H1 (cell line): ENCODE data around the gene LHX2. TPM values are rescaled to one million over a fixed set of nuclear protein-coding genes. Genes with fewer than 3 reads are reported as not detected.

Experiments used
- CTCF ChIA-PET: fragments of 300-600 bp; sonication (Branson Sonifier 250); formaldehyde crosslinking; loops from one replicate; lab custom pipeline; 2021; ENCODE audit not compliant: partially characterized antibody; lab: Charles Lee
- POLR2A ChIA-PET: fragments of 300-600 bp; sonication (Branson Sonifier 250); formaldehyde crosslinking; loops from one replicate; lab custom pipeline; 2021; ENCODE audit warnings: inconsistent platforms; ENCODE audit not compliant: partially characterized antibody; lab: Charles Lee
- DNase-seq, 2 experiments: peaks; one replicate each; pipeline versions ENCODE4 v3.0.0 to v3.0.0-alpha.2; 2010 to 2022; ENCODE audit warnings: low spot score in 2 of 2, low read depth in 1 of 2, mixed read lengths in 1 of 2
- FAIRE-seq: peaks from 2 replicates; lab custom pipeline; 2011; peaks lifted over from hg19 to GRCh38; lab: Jason Lieb, UNC
- H2AFZ ChIP-seq: 2 replicates; pipeline ENCODE4 v1.8.1; 2012; ENCODE audit warnings: low read length, inconsistent platforms
- H2AK5ac ChIP-seq: 2 replicates; pipeline ENCODE4 v1.6.1; 2013; ENCODE audit warnings: low read depth, low read length
- H2BK120ac ChIP-seq: replicated peaks from 2 replicates; pipeline ENCODE3; 2013; ENCODE audit warnings: low read depth, low read length, inconsistent platforms
- H2BK12ac ChIP-seq: 2 replicates; pipeline ENCODE4 v1.6.1; 2013; ENCODE audit warnings: low read depth, low read length
- H2BK15ac ChIP-seq: 2 replicates; pipeline ENCODE4 v1.6.1; 2013; ENCODE audit warnings: low read length
- H2BK20ac ChIP-seq: 2 replicates; pipeline ENCODE4 v1.6.1; 2013; ENCODE audit warnings: low read length
- H2BK5ac ChIP-seq: 2 replicates; pipeline ENCODE4 v1.6.1; 2013; ENCODE audit warnings: low read depth, low read length
- H3K14ac ChIP-seq: 2 replicates; pipeline ENCODE4 v1.6.1; 2013; ENCODE audit warnings: inconsistent platforms; ENCODE audit not compliant: insufficient read length
- H3K18ac ChIP-seq: 2 replicates; pipeline ENCODE4 v1.6.1; 2013; ENCODE audit warnings: low read length; ENCODE audit errors: extremely low read depth
- H3K23ac ChIP-seq: 2 replicates; pipeline ENCODE4 v1.6.1; 2013; ENCODE audit warnings: inconsistent platforms; ENCODE audit not compliant: insufficient read length
- H3K23me2 ChIP-seq: 2 replicates; pipeline ENCODE4 v1.6.1; 2013; ENCODE audit warnings: low read depth, low read length
- H3K27ac ChIP-seq: 2 replicates; pipeline ENCODE4 v1.6.1; 2011; ENCODE audit warnings: low read depth, low read length, inconsistent platforms
- H3K27me3 ChIP-seq, 4 experiments: replicated peaks in 1 of 4; 1 replicate in 1 of 4; 2 replicates in 3 of 4; pipeline versions ENCODE4 v1.6.1 to v1.8.1; 2011 to 2013; ENCODE audit warnings: low read length in 3 of 4, mild to moderate bottlenecking in 3 of 4, inconsistent platforms in 2 of 4, mixed read lengths in 2 of 4, moderate library complexity in 1 of 4; ENCODE audit not compliant: control insufficient read depth in 3 of 4, insufficient read depth in 3 of 4; ENCODE audit errors: extremely low read depth in 1 of 4
- H3K36me3 ChIP-seq, 4 experiments: 2 replicates each; pipeline versions ENCODE4 v1.6.1 to v1.8.1; 2011 to 2013; ENCODE audit warnings: mild to moderate bottlenecking in 4 of 4, low read length in 3 of 4, moderate library complexity in 2 of 4, control low read depth in 1 of 4, inconsistent platforms in 1 of 4; ENCODE audit not compliant: insufficient read depth in 4 of 4, control insufficient read depth in 2 of 4
- H3K4ac ChIP-seq: replicated peaks from 2 replicates; pipeline ENCODE3; 2013; ENCODE audit warnings: low read length, low read depth, mixed read lengths, inconsistent platforms; ENCODE audit not compliant: insufficient read length
- H3K4me1 ChIP-seq, 4 experiments: replicated peaks in 1 of 4; 1 replicate in 1 of 4; 2 replicates in 3 of 4; pipeline versions ENCODE4 v1.6.1 to v1.8.1; 2011 to 2013; ENCODE audit warnings: low read length in 3 of 4, inconsistent platforms in 2 of 4, mixed read lengths in 1 of 4; ENCODE audit not compliant: insufficient read depth in 4 of 4, control insufficient read depth in 3 of 4
- H3K4me2 ChIP-seq, 2 experiments: 2 replicates each; pipeline versions ENCODE4 v1.6.1 to v1.8.1; 2011 to 2013; ENCODE audit warnings: low read depth in 2 of 2, low read length in 2 of 2, control low read depth in 1 of 2, inconsistent platforms in 1 of 2, mild to moderate bottlenecking in 1 of 2; ENCODE audit not compliant: insufficient read depth in 1 of 2
- H3K4me3 ChIP-seq, 4 experiments: fragments of 200-600, 300-600 bp in 1 of 4; sonication (generic), shearing (Covaris generic), sonication (Bioruptor Twin) in 1 of 4; 2 replicates each; pipeline versions ENCODE4 v1.5.1 to v1.8.1; 2011 to 2016; ENCODE audit warnings: low read length in 4 of 4, low read depth in 3 of 4, control low read depth in 2 of 4, inconsistent platforms in 2 of 4, mild to moderate bottlenecking in 2 of 4, mixed read lengths in 1 of 4, moderate library complexity in 1 of 4; ENCODE audit not compliant: insufficient read depth in 2 of 4; ENCODE audit errors: extremely low read depth in 1 of 4
- H3K56ac ChIP-seq: replicated peaks from 2 replicates; pipeline ENCODE3; 2013; ENCODE audit warnings: low read depth, mild to moderate bottlenecking, mixed read lengths, low read length, inconsistent platforms; ENCODE audit not compliant: insufficient read length
- H3K79me1 ChIP-seq: 2 replicates; pipeline ENCODE4 v1.6.1; 2013; ENCODE audit warnings: low read depth, low read length, control low read depth
- H3K79me2 ChIP-seq, 2 experiments: 2 replicates each; pipeline versions ENCODE4 v1.6.1 to v1.8.1; 2012 to 2013; ENCODE audit warnings: low read length in 2 of 2, mild to moderate bottlenecking in 2 of 2, inconsistent platforms in 1 of 2; ENCODE audit not compliant: insufficient read depth in 2 of 2, control insufficient read depth in 1 of 2
- H3K9ac ChIP-seq, 4 experiments: replicated peaks in 1 of 4; 1 replicate in 1 of 4; 2 replicates in 3 of 4; pipeline versions ENCODE4 v1.6.1 to v1.8.1; 2011 to 2013; ENCODE audit warnings: low read depth in 3 of 4, low read length in 3 of 4, control low read depth in 2 of 4, mild to moderate bottlenecking in 2 of 4, moderate library complexity in 2 of 4, inconsistent platforms in 1 of 4; ENCODE audit errors: extremely low read depth in 1 of 4
- H3K9me3 ChIP-seq, 2 experiments: 2 replicates each; pipeline versions ENCODE4 v1.6.1 to v1.8.1; 2012 to 2013; ENCODE audit warnings: mild to moderate bottlenecking in 2 of 2, moderate library complexity in 2 of 2, control low read depth in 1 of 2, inconsistent platforms in 1 of 2, low read depth in 1 of 2, low read length in 1 of 2, mixed read lengths in 1 of 2; ENCODE audit not compliant: insufficient read depth in 2 of 2
- H4K20me1 ChIP-seq, 2 experiments: replicated peaks in 1 of 2; 2 replicates each; pipeline versions ENCODE3 to v1.8.1; 2011 to 2013; ENCODE audit warnings: inconsistent platforms in 2 of 2, low read length in 2 of 2, mild to moderate bottlenecking in 1 of 2; ENCODE audit not compliant: insufficient read depth in 2 of 2, control insufficient read depth in 1 of 2
- H4K5ac ChIP-seq: 2 replicates; pipeline ENCODE4 v1.6.1; 2013; ENCODE audit warnings: low read length, low read depth, mixed read lengths, inconsistent platforms; ENCODE audit not compliant: insufficient read length
- H4K8ac ChIP-seq: 2 replicates; pipeline ENCODE4 v1.8.0; 2013; ENCODE audit warnings: mild to moderate bottlenecking, moderate library complexity, low read length, inconsistent platforms; ENCODE audit not compliant: insufficient read depth; ENCODE audit errors: extremely low read depth
- H4K91ac ChIP-seq: replicated peaks from 2 replicates; pipeline ENCODE3; 2013; ENCODE audit warnings: low read length, mixed read lengths, inconsistent platforms; ENCODE audit not compliant: insufficient read length
- ASH2L ChIP-seq: fragments of 200-600, 300-600 bp; sonication (generic); IDR thresholded peaks from one replicate; pipeline ENCODE4 v1.7.1; 2017; ENCODE audit warnings: low read length
- GTF2F1 ChIP-seq: IDR thresholded peaks from 2 replicates; pipeline ENCODE4 v1.6.1; 2012; ENCODE audit warnings: low read depth, low read length, improper control_type of control experiment, borderline replicate concordance
- NRF1 ChIP-seq: IDR thresholded peaks from 2 replicates; pipeline ENCODE4 v1.6.1; 2011; ENCODE audit warnings: mild to moderate bottlenecking, low read depth, low read length, improper control_type of control experiment
- WGBS, 2 experiments: shearing (Covaris generic) in 1 of 2; methylation state at CpG; one replicate each; pipeline versions ENCODE4 v1.1.6 to v1.1.7; 2013 to 2015; ENCODE audit warnings: low lambda C conversion rate in 2 of 2, mixed read lengths in 2 of 2, inconsistent platforms in 1 of 2, low coverage in 1 of 2, missing lambda C conversion rate in 1 of 2; ENCODE audit not compliant: insufficient replicate concordance in 2 of 2, insufficient coverage in 1 of 2, insufficient read length in 1 of 2; ENCODE audit errors: extremely low coverage in 1 of 2, missing lambda C conversion rate in 1 of 2; 5-methylcytosine and 5-hydroxymethylcytosine counted together
- polyA plus RNA-seq, 7 experiments: library from polyadenylated mRNA; depleted of rRNA in 3 of 7; stranded (reverse) in 5 of 7; unstranded in 2 of 7; fragments of >200 nt in 5 of 7; fragments of 200-250 nt in 2 of 7; gene quantifications; 1 replicate in 5 of 7; 2 replicates in 1 of 7; 4 replicates in 1 of 7; pipeline versions ENCODE4 v1.2.1 to v1.2.3, GENCODE V29; 2011 to 2013; ENCODE audit warnings: missing spikeins in 2 of 7, mixed read lengths in 2 of 7
- total RNA-seq: library from RNA; stranded (reverse); fragmentation: NEBNext Ultra II Directional; extraction: Animal tissue kit (Norgen Biotek cat#: 25700); gene quantifications from 2 replicates; pipeline ENCODE4 v1.2.1, GENCODE V29; 2021

Gene LHX2
- total and polyA plus RNA-seq, 2 of the 8 experiments (the other 6 are each of a cell fraction or from before 2014, with no cell fraction given) = 0.11 to 0.86 TPM

GRCh38 chr9:123982535-123982934, 29.0 kb upstream of the LHX2 start:
- H3K27me3 ChIP-seq = peaks cover 0 to 11% (median 3%) of the 10 kb centered on the region in 4 experiments; a peak in 3 of 7 replicates
- no peak overlapping the region for H3K14ac ChIP-seq
- H3K4me3 ChIP-seq = no peak overlapping the region
- H3K56ac ChIP-seq = no peak overlapping the region
- H3K23me2 ChIP-seq = no peaks in the 10 kb centered on the region
- no peak overlapping the region for H3K4me2 ChIP-seq
- no peak overlapping the region for H4K5ac ChIP-seq
- no peak overlapping the region for H3K23ac ChIP-seq
- no peaks in the 10 kb centered on the region for H3K36me3 ChIP-seq
- H3K79me1 ChIP-seq = no peaks in the 10 kb centered on the region
- ChIA-PET CTCF (interaction anchor here (1.2 kb wide), 1 partner anchor 521 kb away, joined by 3 read pairs; no protein-coding TSS in a partner anchor), POLR2A (interaction anchor here (0.7 kb wide), 1 partner anchor 281 kb away, joined by 3 read pairs; no protein-coding TSS in a partner anchor)
- H2BK12ac ChIP-seq = no peak overlapping the region
- no peak overlapping the region for H2BK15ac ChIP-seq
- H3K18ac ChIP-seq = no peak overlapping the region
- no peak overlapping the region for H2BK120ac ChIP-seq
- H3K4ac ChIP-seq = no peak overlapping the region
- H3K9ac ChIP-seq = no peak overlapping the region
- no peaks in the 10 kb centered on the region for H4K20me1 ChIP-seq
- WGBS, 2 experiments = 77% methylated on average over 6 of the region's 6 CpGs; no CpG with 5 or more reads in 1 of the 2 experiments
- no peak overlapping the region for H4K91ac ChIP-seq
- no peak overlapping the region for H2BK20ac ChIP-seq
- H2AFZ ChIP-seq = no peak overlapping the region
- no peak overlapping the region for H4K8ac ChIP-seq
- no peak overlapping the region for H3K27ac ChIP-seq
- H3K9me3 ChIP-seq = no peaks in the 10 kb centered on the region
- H2BK5ac ChIP-seq = no peak overlapping the region
- H2AK5ac ChIP-seq = no peak overlapping the region
- H3K79me2 ChIP-seq = no peaks in the 10 kb centered on the region
- TF ChIP-seq GTF2F1 = no peak
- no peak for TF ChIP-seq ASH2L
- no peak for TF ChIP-seq NRF1
- FAIRE-seq (no peak), DNase-seq (no peak)
- no peaks in the 10 kb centered on the region; a peak in 1 of 7 replicates for H3K4me1 ChIP-seq
